ENCODE results near the gene DNAJC25. TPM values are rescaled to one million over a fixed set of nuclear protein-coding genes. Genes with fewer than 3 reads are reported as not detected.

The DNAJC25 gene
- total and polyA plus RNA-seq, 2 of the 13 experiments (the other 11 are each of a cell fraction or from before 2014, with no cell fraction given), result 5.7 to 10.2 TPM

GRCh38 chr9:111631214-111631971 is at the start of gene DNAJC25 (continued):
- peak; percentile 76 for TF ChIP-seq ZNF574 (CRISPR knock-in tag; IDR thresholded peaks at IDR 0.05)
- TF ChIP-seq EP300 (IDR thresholded peaks at IDR 0.05; ENCODE audit: low read depth in 2 of 2, low read length in 2 of 2), result peak in 1 of 2 experiments; percentile 61; a peak in 1 of 4 replicates
- TF ChIP-seq EP300 (CRISPR knock-in tag; IDR thresholded peaks at IDR 0.05; ENCODE audit: borderline replicate concordance), result no peak
- no peak for TF ChIP-seq FOXM1 (CRISPR knock-in tag; IDR thresholded peaks at IDR 0.05)
- TF ChIP-seq ZNF260 (CRISPR knock-in tag; IDR thresholded peaks at IDR 0.05; ENCODE audit: borderline replicate concordance, low read depth), result no peak
- peak; percentile 95 for TF ChIP-seq THAP11 (CRISPR knock-in tag; IDR thresholded peaks at IDR 0.05)
- no peak; the same call in 1 of the 2 replicates for TF ChIP-seq MEIS2 (CRISPR knock-in tag; IDR thresholded peaks at IDR 0.05)
- peak; percentile 72 for TF ChIP-seq IKZF4 (CRISPR knock-in tag; IDR thresholded peaks at IDR 0.05; ENCODE audit: borderline replicate concordance, low read depth, not compliant biosample characterization)
- peak; percentile 20; the same call in 1 of the 2 replicates for TF ChIP-seq HBP1 (CRISPR knock-in tag; IDR thresholded peaks at IDR 0.05; ENCODE audit: low read depth)
- TF ChIP-seq EZH2 (conservative IDR thresholded peaks at IDR 0.05; ENCODE audit: low read depth, low read length), result no peak
- no peak for TF ChIP-seq MZF1 (CRISPR knock-in tag; IDR thresholded peaks at IDR 0.05; ENCODE audit: borderline replicate concordance)
- peak; percentile 74; the same call in 1 of the 2 replicates for TF ChIP-seq ZNF329 (CRISPR knock-in tag; IDR thresholded peaks at IDR 0.05; ENCODE audit: low read depth)
- TF ChIP-seq ZUFSP (CRISPR knock-in tag; IDR thresholded peaks at IDR 0.05; ENCODE audit: borderline replicate concordance), result no peak
- TF ChIP-seq ZFP41 (CRISPR knock-in tag; IDR thresholded peaks at IDR 0.05; ENCODE audit: borderline replicate concordance), result no peak
- TF ChIP-seq ZNF790 (CRISPR knock-in tag; IDR thresholded peaks at IDR 0.05; ENCODE audit: borderline replicate concordance), result peak; percentile 32; the same call in 1 of the 2 replicates
- TF ChIP-seq AHDC1 (CRISPR knock-in tag; IDR thresholded peaks at IDR 0.05; ENCODE audit: borderline replicate concordance), result no peak

Data from HepG2 (cell line).